ENCODE results near the gene PRPF4. TPM values are rescaled to one million over a fixed set of nuclear protein-coding genes. Genes with fewer than 3 reads are reported as not detected.

Gene PRPF4
- total RNA-seq, 2 donors from 2014 or later: 35.7 to 36.0 TPM

- H3K4me3 Mint-ChIP-seq: no peak overlapping the region
- no peaks in the 10 kb centered on the region for H3K9me3 Mint-ChIP-seq
- peaks cover 64% of the 10 kb centered on the region for H3K36me3 ChIP-seq (ENCODE audit: control insufficient read depth, insufficient read depth, low read length)
- H3K27ac ChIP-seq (ENCODE audit: low read depth, low read length): no peak overlapping the region
- no peak overlapping the region for H3K9ac ChIP-seq (ENCODE audit: extremely low read depth, low read length, poor library complexity, severe bottlenecking)
- peaks cover 4% of the 10 kb centered on the region for H3K4me1 Mint-ChIP-seq
- H3K9me3 ChIP-seq (ENCODE audit: control insufficient read depth, low read length): no peaks in the 10 kb centered on the region
- no peak for DNase-seq
- H3K27me3 ChIP-seq (ENCODE audit: control insufficient read depth, insufficient read depth, low read length, poor library complexity, severe bottlenecking): no peaks in the 10 kb centered on the region
- H3K27ac Mint-ChIP-seq: no peak overlapping the region
- no peak for TF ChIP-seq CTCF (conservative IDR thresholded peaks at IDR 0.05)
- peaks cover 55% of the 10 kb centered on the region for H3K36me3 Mint-ChIP-seq (ENCODE audit: low read depth)
- no peaks in the 10 kb centered on the region for H3K4me1 ChIP-seq (ENCODE audit: control insufficient read depth, insufficient read depth, low read length)
- H3K4me3 ChIP-seq (ENCODE audit: low read length): no peak overlapping the region
- H3K27me3 Mint-ChIP-seq (ENCODE audit: insufficient read depth): no peaks in the 10 kb centered on the region
- WGBS, 2 experiments (ENCODE audit: insufficient coverage in 1 of 2, insufficient read length in 1 of 2): 93 to 100% methylated on average over 2 to 4 of the region's 4 CpGs
Measured at GRCh38 chr9:113278840-113279239, 3.4 kb downstream of the PRPF4 start.

- peaks cover 84% of the 10 kb centered on the region for H3K36me3 ChIP-seq (ENCODE audit: control insufficient read depth, insufficient read depth, low read length)
- no peaks in the 10 kb centered on the region for H3K27me3 ChIP-seq (ENCODE audit: control insufficient read depth, insufficient read depth, low read length, poor library complexity, severe bottlenecking)
- Mint-ChIP-seq H3K4me3 (no peak overlapping the region), H3K4me1 (no peaks in the 10 kb centered on the region), H3K9me3 (no peaks in the 10 kb centered on the region), H3K36me3 (ENCODE audit: low read depth) (peaks cover 72% of the 10 kb centered on the region), H3K27me3 (ENCODE audit: insufficient read depth) (no peaks in the 10 kb centered on the region), H3K27ac (no peak overlapping the region)
- H3K4me3 ChIP-seq (ENCODE audit: low read length): no peak overlapping the region
- 91 to 95% methylated on average over 4 of the region's 4 CpGs for WGBS, 2 experiments (ENCODE audit: insufficient coverage in 1 of 2, insufficient read length in 1 of 2)
- no peaks in the 10 kb centered on the region for H3K9me3 ChIP-seq (ENCODE audit: control insufficient read depth, low read length)
- no peak overlapping the region for H3K27ac ChIP-seq (ENCODE audit: low read depth, low read length)
- H3K4me1 ChIP-seq (ENCODE audit: control insufficient read depth, insufficient read depth, low read length): no peaks in the 10 kb centered on the region
- TF ChIP-seq CTCF (conservative IDR thresholded peaks at IDR 0.05): no peak
- DNase-seq: no peak
- H3K9ac ChIP-seq (ENCODE audit: extremely low read depth, low read length, poor library complexity, severe bottlenecking): no peak overlapping the region
Measured at GRCh38 chr9:113281356-113281755, 5.9 kb downstream of the PRPF4 start.

- Mint-ChIP-seq H3K27ac (no peak overlapping the region), H3K9me3 (no peaks in the 10 kb centered on the region), H3K4me3 (no peak overlapping the region), H3K27me3 (ENCODE audit: insufficient read depth) (no peaks in the 10 kb centered on the region), H3K36me3 (ENCODE audit: low read depth) (peaks cover 79% of the 10 kb centered on the region), H3K4me1 (no peaks in the 10 kb centered on the region)
- no peak for DNase-seq
- Histone ChIP-seq H3K36me3 (ENCODE audit: control insufficient read depth, insufficient read depth, low read length) (peaks cover 93% of the 10 kb centered on the region), H3K9ac (ENCODE audit: extremely low read depth, low read length, poor library complexity, severe bottlenecking) (no peak overlapping the region), H3K27ac (ENCODE audit: low read depth, low read length) (no peak overlapping the region), H3K4me3 (ENCODE audit: low read length) (no peak overlapping the region), H3K4me1 (ENCODE audit: control insufficient read depth, insufficient read depth, low read length) (no peaks in the 10 kb centered on the region), H3K27me3 (ENCODE audit: control insufficient read depth, insufficient read depth, low read length, poor library complexity, severe bottlenecking) (no peaks in the 10 kb centered on the region), H3K9me3 (ENCODE audit: control insufficient read depth, low read length) (no peaks in the 10 kb centered on the region)
- 94 to 100% methylated on average over 2 of the region's 2 CpGs for WGBS, 2 experiments (ENCODE audit: insufficient coverage in 1 of 2, insufficient read length in 1 of 2)
- TF ChIP-seq CTCF (conservative IDR thresholded peaks at IDR 0.05): no peak
Measured at GRCh38 chr9:113289091-113289490, 13.6 kb downstream of the PRPF4 start.
